PC-9 (cell line): ENCODE data around the gene APOL2.

Source experiments
- CTCF ChIP-seq: fragments of 200-600 bp; sonication (generic); conservative IDR thresholded peaks from 2 replicates; pipeline ENCODE4 v1.6.1; 2017; ENCODE audit warnings: mixed run types, antibody characterized with exemption, mild to moderate bottlenecking, moderate library complexity
- EZH2 ChIP-seq: fragments of 200-600 bp; sonication (generic); IDR thresholded peaks from 2 replicates; pipeline ENCODE4 v1.8.0; 2017; ENCODE audit warnings: antibody characterized with exemption, low read depth

- TF ChIP-seq CTCF (no peak), EZH2 (no peak)
These were observed 11.9 kb downstream of the APOL2 start for GRCh38 chr22:36227396-36227795.
